OCI-LY1 (cell line): ENCODE data around the gene SMIM13.

ENCODE experiments used
- CTCF ChIP-seq: fragments of 200-600 bp; sonication (generic), shearing (Covaris generic); IDR thresholded peaks from 2 replicates; pipeline ENCODE4 v1.5.1; 2017; ENCODE audit warnings: mild to moderate bottlenecking, antibody characterized with exemption, low read length, moderate library complexity, mixed read lengths
- EZH2 ChIP-seq: fragments of 200-600 bp; sonication (generic), shearing (Covaris generic); IDR thresholded peaks from 2 replicates; pipeline ENCODE4 v1.8.0; 2017; ENCODE audit warnings: borderline replicate concordance, mixed run types, mild to moderate bottlenecking, antibody characterized with exemption, low read length, moderate library complexity, mixed read lengths

- TF ChIP-seq CTCF = no peak
- no peak for TF ChIP-seq EZH2
Observed at GRCh38 chr6:11181478-11182136, 88.0 kb downstream of the SMIM13 start.
